Mesothelial cell of epicardium (in vitro differentiated cells): Measurements from ENCODE around the gene ADPRHL1. TPM values are rescaled to one million over a fixed set of nuclear protein-coding genes. Genes with fewer than 3 reads are reported as not detected.
"Not testable (repeated sequence)": the region's sequence is repeated elsewhere in the genome, so short reads cannot be mapped to it uniquely, and the experiment has no call there.

Source experiments
- DNase-seq, 2 experiments: peaks; one replicate each; pipeline ENCODE4 v3.0.0; 2021; ENCODE audit warnings: low spot score in 2 of 2; ENCODE audit not compliant: unreplicated experiment in 2 of 2
- H3K27ac Mint-ChIP-seq: 2 replicates; pipeline ENCODE4 v1.8.0; 2021; ENCODE audit warnings: mixed read lengths
- H3K27me3 Mint-ChIP-seq: 2 replicates; pipeline ENCODE4 v1.8.0; 2021; ENCODE audit warnings: low read depth, mixed read lengths
- H3K36me3 Mint-ChIP-seq: 2 replicates; pipeline ENCODE4 v1.8.0; 2021; ENCODE audit warnings: mixed read lengths
- H3K4me1 Mint-ChIP-seq: 2 replicates; pipeline ENCODE4 v1.8.0; 2021; ENCODE audit warnings: mixed read lengths
- H3K4me3 Mint-ChIP-seq: 2 replicates; pipeline ENCODE4 v1.8.0; 2021; ENCODE audit warnings: mild to moderate bottlenecking, moderate library complexity, mixed read lengths
- H3K9me3 Mint-ChIP-seq: 2 replicates; pipeline ENCODE4 v1.8.0; 2021; ENCODE audit warnings: mixed read lengths
- total RNA-seq: library from RNA; stranded (reverse); gene quantifications from 3 replicates; pipeline ENCODE4 v1.2.1, GENCODE V29; 2021
- TF ChIP-seq, protein P1 (sequence below): fragments of 200-600 bp; sonication (generic); IDR thresholded peaks from one replicate; pipeline ENCODE4 v1.5.0; 2021; ENCODE audit warnings: antibody characterized with exemption; ENCODE audit not compliant: unreplicated experiment

ADPRHL1 gene
- total RNA-seq, 1 donor from 2014 or later: 4.2 TPM

DNA sequence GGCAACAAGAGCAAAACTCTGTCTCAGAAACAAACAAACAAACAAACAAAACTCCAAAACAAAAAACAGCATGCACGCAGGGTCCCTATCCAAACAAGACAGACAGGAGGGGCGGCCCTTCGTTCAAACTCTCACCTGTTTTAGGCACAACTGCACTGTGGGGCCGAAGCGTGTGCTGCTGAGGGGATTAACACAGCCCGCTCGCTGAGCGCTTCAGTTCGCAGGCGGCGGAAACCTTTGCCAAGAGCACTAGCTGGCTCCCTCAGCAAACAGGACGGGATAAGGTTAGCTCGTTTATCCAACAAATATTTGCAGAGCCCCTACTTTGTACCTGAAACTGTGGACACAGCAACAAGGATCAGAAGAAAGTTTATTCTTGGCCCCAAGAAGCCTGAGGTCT is 1.6 kb upstream of the ADPRHL1 start:
- H3K27me3 Mint-ChIP-seq: no peaks in the 10 kb centered on the region
- no peak for DNase-seq
- no peaks in the 10 kb centered on the region for H3K4me1 Mint-ChIP-seq
- H3K27ac Mint-ChIP-seq: no peak overlapping the region
- TF ChIP-seq, protein P1, sequence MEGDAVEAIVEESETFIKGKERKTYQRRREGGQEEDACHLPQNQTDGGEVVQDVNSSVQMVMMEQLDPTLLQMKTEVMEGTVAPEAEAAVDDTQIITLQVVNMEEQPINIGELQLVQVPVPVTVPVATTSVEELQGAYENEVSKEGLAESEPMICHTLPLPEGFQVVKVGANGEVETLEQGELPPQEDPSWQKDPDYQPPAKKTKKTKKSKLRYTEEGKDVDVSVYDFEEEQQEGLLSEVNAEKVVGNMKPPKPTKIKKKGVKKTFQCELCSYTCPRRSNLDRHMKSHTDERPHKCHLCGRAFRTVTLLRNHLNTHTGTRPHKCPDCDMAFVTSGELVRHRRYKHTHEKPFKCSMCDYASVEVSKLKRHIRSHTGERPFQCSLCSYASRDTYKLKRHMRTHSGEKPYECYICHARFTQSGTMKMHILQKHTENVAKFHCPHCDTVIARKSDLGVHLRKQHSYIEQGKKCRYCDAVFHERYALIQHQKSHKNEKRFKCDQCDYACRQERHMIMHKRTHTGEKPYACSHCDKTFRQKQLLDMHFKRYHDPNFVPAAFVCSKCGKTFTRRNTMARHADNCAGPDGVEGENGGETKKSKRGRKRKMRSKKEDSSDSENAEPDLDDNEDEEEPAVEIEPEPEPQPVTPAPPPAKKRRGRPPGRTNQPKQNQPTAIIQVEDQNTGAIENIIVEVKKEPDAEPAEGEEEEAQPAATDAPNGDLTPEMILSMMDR: no peak
- no peaks in the 10 kb centered on the region for H3K9me3 Mint-ChIP-seq
- H3K4me3 Mint-ChIP-seq: no peak overlapping the region
- peaks cover 32% of the 10 kb centered on the region for H3K36me3 Mint-ChIP-seq

DNA sequence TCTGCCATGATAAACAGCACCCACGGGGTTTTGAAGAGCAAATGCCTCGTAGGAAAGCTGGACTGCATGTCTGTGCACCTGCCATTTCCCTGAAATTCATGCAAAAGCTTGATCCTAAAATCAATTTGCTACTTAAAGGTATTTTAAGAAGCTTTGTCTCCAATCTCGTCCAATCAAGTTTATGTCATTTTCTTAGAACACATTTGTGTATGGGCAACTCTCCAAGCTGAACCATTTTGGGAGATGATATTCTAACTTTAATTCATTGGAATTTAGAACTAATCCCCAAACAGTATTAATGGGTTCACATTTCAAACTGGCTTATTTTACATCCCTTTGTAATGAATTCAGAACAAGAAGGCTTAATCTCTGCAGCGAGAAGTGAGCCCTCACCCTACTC is 822 bp downstream of the ADPRHL1 start:
- no peaks in the 10 kb centered on the region for H3K27me3 Mint-ChIP-seq
- no peak overlapping the region for H3K4me3 Mint-ChIP-seq
- no peaks in the 10 kb centered on the region for H3K9me3 Mint-ChIP-seq
- TF ChIP-seq, protein P1: no peak
- H3K36me3 Mint-ChIP-seq: peaks cover 21% of the 10 kb centered on the region
- no peaks in the 10 kb centered on the region for H3K4me1 Mint-ChIP-seq
- no peak for DNase-seq
- no peak overlapping the region for H3K27ac Mint-ChIP-seq

GRCh38 chr13:113451951-113452421 is 1.3 kb downstream of the ADPRHL1 start:
- no peak overlapping the region for H3K27ac Mint-ChIP-seq
- H3K9me3 Mint-ChIP-seq: no peaks in the 10 kb centered on the region
- TF ChIP-seq, protein P1: no peak
- no peak for DNase-seq
- H3K4me3 Mint-ChIP-seq: no peak overlapping the region
- no peaks in the 10 kb centered on the region for H3K27me3 Mint-ChIP-seq
- H3K4me1 Mint-ChIP-seq: no peaks in the 10 kb centered on the region
- H3K36me3 Mint-ChIP-seq: peaks cover 18% of the 10 kb centered on the region

GRCh38 chr13:113450861-113451620 is 2.2 kb downstream of the ADPRHL1 start:
- not testable (repeated sequence) for H3K4me1 Mint-ChIP-seq, H3K27ac Mint-ChIP-seq, DNase-seq

DNA sequence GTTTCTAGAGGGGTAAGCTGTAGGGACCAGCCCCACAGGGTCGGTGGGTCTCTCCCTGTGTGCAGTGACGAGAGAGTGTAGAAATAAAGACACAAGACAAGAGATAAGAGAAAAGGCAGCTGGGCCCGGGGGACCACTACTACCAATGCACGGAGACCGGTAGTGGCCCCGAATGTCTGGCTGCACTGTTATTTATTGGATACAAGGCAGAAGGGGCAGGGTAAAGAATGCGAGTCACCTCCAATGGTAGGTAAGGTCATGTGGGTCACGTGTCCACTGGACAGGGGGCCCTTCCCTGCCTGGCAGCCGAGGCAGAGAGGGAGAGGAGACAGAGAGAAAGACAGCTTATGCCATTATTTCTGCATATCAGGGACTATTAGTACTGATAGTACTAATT is 2.9 kb downstream of the ADPRHL1 start:
- H3K27ac Mint-ChIP-seq, H3K27me3 Mint-ChIP-seq, H3K4me1 Mint-ChIP-seq, DNase-seq, H3K4me3 Mint-ChIP-seq, H3K9me3 Mint-ChIP-seq: not testable (repeated sequence)
- H3K36me3 Mint-ChIP-seq: peaks cover 11% of the 10 kb centered on the region

More at GRCh38 chr13:113450861-113451620, 2.2 kb downstream of the ADPRHL1 start:
- H3K4me3 Mint-ChIP-seq, H3K27me3 Mint-ChIP-seq, H3K9me3 Mint-ChIP-seq: not testable (repeated sequence)
- H3K36me3 Mint-ChIP-seq: peaks cover 16% of the 10 kb centered on the region

DNA sequence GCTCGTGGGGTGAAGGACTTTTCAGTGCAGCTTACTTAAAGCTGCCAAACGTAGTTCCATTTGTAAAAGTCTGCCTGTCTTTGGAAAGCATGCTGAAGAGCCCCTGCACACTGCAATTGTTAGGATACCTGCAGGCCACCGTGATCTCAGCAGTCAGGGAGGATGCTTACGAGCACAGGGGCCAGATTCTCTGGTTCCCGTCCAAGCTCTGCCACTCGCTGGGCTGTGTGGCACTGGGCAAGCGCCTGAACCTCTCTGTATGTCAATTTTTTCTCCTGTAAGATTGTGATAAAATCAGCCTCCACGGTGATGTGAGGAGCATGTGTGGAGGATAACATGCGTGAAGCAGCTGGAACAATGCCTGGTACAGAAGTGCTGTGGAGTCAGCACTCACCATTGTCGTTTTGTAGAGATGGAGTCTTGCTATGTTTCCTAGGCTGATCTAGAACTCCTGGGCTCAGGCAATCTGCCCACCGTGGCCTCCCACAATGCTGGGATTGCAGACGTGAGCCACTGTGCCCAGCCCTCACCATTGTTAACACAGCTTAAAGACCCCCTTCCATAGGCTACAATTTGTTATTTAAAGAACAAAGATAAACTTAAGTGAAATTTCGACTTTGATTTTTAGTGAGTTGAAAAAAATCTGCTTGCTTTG is 3.5 kb downstream of the ADPRHL1 start:
- TF ChIP-seq, protein P1: no peak
- Mint-ChIP-seq H3K4me3 (no peak overlapping the region), H3K27ac (no peak overlapping the region), H3K27me3 (no peaks in the 10 kb centered on the region), H3K36me3 (peaks cover 8% of the 10 kb centered on the region), H3K4me1 (no peaks in the 10 kb centered on the region), H3K9me3 (no peaks in the 10 kb centered on the region)
- no peak for DNase-seq
